Endothelial cell of umbilical vein (primary cell): ENCODE results near the gene SYCP2. TPM values are rescaled to one million over a fixed set of nuclear protein-coding genes. Genes with fewer than 3 reads are reported as not detected.

Experiments used
- BruUV-seq: library from RNA; stranded (reverse); fragments of 400-500 nt; replicated peaks from 2 replicates; lab custom pipeline; 2021; lab: Mats Ljungman, UMichigan
- CTCF ChIA-PET: fragments of 300-600, 350-600 bp; sonication (Branson Sonifier 250); formaldehyde crosslinking; loops from one replicate; lab custom pipeline; 2021; ENCODE audit warnings: antibody characterized with exemption, inconsistent platforms; lab: Charles Lee
- POLR2A ChIA-PET: fragments of 300-600, 350-600 bp; sonication (Branson Sonifier 250); formaldehyde crosslinking; loops from one replicate; lab custom pipeline; 2021; ENCODE audit warnings: antibody characterized with exemption, inconsistent platforms; lab: Charles Lee
- DNase-seq: peaks from one replicate; pipeline ENCODE4 v3.0.0-alpha.2; 2011; ENCODE audit warnings: low read depth, low spot score
- FAIRE-seq: peaks from 2 replicates; lab custom pipeline; 2011; peaks lifted over from hg19 to GRCh38; lab: Jason Lieb, UNC
- H2AFZ ChIP-seq: 2 replicates; pipeline ENCODE4 v1.6.0; 2012; ENCODE audit warnings: low read depth, low read length, control low read depth, inconsistent platforms
- H3K27ac ChIP-seq: 2 replicates; pipeline ENCODE4 v1.5.1; 2011; ENCODE audit warnings: low read depth, mild to moderate bottlenecking, control low read depth, low read length, moderate library complexity; ENCODE audit not compliant: insufficient read depth
- H3K27me3 ChIP-seq, 2 experiments: 2 replicates each; pipeline versions ENCODE4 v1.6.0 to v1.6.1; 2011; ENCODE audit warnings: low read length in 2 of 2, mixed read lengths in 1 of 2; ENCODE audit not compliant: control insufficient read depth in 2 of 2, insufficient read depth in 2 of 2
- H3K36me3 ChIP-seq, 2 experiments: 2 replicates in 1 of 2; 3 replicates in 1 of 2; pipeline ENCODE4 v1.5.1; 2011; ENCODE audit warnings: low read length in 2 of 2, mild to moderate bottlenecking in 1 of 2, moderate library complexity in 1 of 2; ENCODE audit not compliant: control insufficient read depth in 2 of 2, insufficient read depth in 2 of 2; ENCODE audit errors: extremely low read depth in 1 of 2
- H3K4me1 ChIP-seq: 3 replicates; pipeline ENCODE4 v1.5.1; 2011; ENCODE audit warnings: mild to moderate bottlenecking, low read length; ENCODE audit not compliant: control insufficient read depth, insufficient read depth; ENCODE audit errors: extremely low read depth
- H3K4me2 ChIP-seq: 2 replicates; pipeline ENCODE4 v1.6.1; 2011; ENCODE audit warnings: low read length, control low read depth, mixed read lengths; ENCODE audit not compliant: insufficient read depth
- H3K4me3 ChIP-seq, 3 experiments: fragments of 200-600 bp in 1 of 3; sonication (generic), shearing (Covaris generic) in 1 of 3; replicated peaks in 1 of 3; 2 replicates each; pipeline ENCODE4 v1.5.1; 2011 to 2016; ENCODE audit warnings: control low read depth in 3 of 3, low read length in 3 of 3, mild to moderate bottlenecking in 2 of 3, inconsistent platforms in 1 of 3, low read depth in 1 of 3, moderate library complexity in 1 of 3; ENCODE audit not compliant: insufficient read depth in 1 of 3
- H3K79me2 ChIP-seq: 2 replicates; pipeline ENCODE4 v1.6.0; 2012; ENCODE audit warnings: low read length, inconsistent platforms; ENCODE audit not compliant: control insufficient read depth, insufficient read depth
- H3K9ac ChIP-seq: replicated peaks from 2 replicates; pipeline ENCODE3; 2011; ENCODE audit warnings: low read length, control low read depth; ENCODE audit not compliant: insufficient read depth; ENCODE audit errors: extremely low read depth
- H3K9me1 ChIP-seq: replicated peaks from 3 replicates; pipeline ENCODE4 v1.6.0; 2011; ENCODE audit warnings: mild to moderate bottlenecking, low read length; ENCODE audit not compliant: control insufficient read depth, insufficient read depth; ENCODE audit errors: extremely low read depth
- H3K9me3 ChIP-seq: replicated peaks from 2 replicates; pipeline ENCODE4 v1.5.1; 2012; ENCODE audit warnings: low read length, inconsistent platforms; ENCODE audit not compliant: control insufficient read depth, insufficient read depth
- H4K20me1 ChIP-seq: replicated peaks from 2 replicates; pipeline ENCODE3; 2011; ENCODE audit warnings: mild to moderate bottlenecking, low read length; ENCODE audit not compliant: control insufficient read depth, insufficient read depth; ENCODE audit errors: extremely low read depth
- CTCF ChIP-seq, 2 donors: IDR thresholded peaks; 1 replicate in 1 of 2; 2 replicates in 1 of 2; pipeline ENCODE4 v1.5.1; 2011; ENCODE audit warnings: low read length in 2 of 2, mild to moderate bottlenecking in 2 of 2, moderate library complexity in 2 of 2, control low read depth in 1 of 2, inconsistent platforms in 1 of 2, low read depth in 1 of 2; ENCODE audit not compliant: insufficient read depth in 1 of 2; ENCODE audit errors: extremely low read depth in 1 of 2
- EZH2 ChIP-seq: IDR thresholded peaks from 2 replicates; pipeline ENCODE4 v1.6.1; 2012; ENCODE audit warnings: borderline replicate concordance, low read depth, mild to moderate bottlenecking, moderate library complexity, low read length, inconsistent platforms; ENCODE audit not compliant: severe bottlenecking
- FOS ChIP-seq: IDR thresholded peaks from 2 replicates; pipeline ENCODE4 v1.6.1; 2011; ENCODE audit warnings: mild to moderate bottlenecking, low read length, moderate library complexity, borderline replicate concordance; ENCODE audit not compliant: insufficient read depth
- GATA2 ChIP-seq: IDR thresholded peaks from 2 replicates; pipeline ENCODE4 v1.7.0; 2011; ENCODE audit warnings: low read depth, mild to moderate bottlenecking, moderate library complexity, mixed read lengths, low read length; ENCODE audit not compliant: insufficient read length, insufficient read depth
- JUN ChIP-seq: IDR thresholded peaks from 2 replicates; pipeline ENCODE4 v1.6.1; 2011; ENCODE audit warnings: borderline replicate concordance, low read depth; ENCODE audit not compliant: insufficient read length, insufficient read depth
- MAX ChIP-seq: IDR thresholded peaks from 2 replicates; pipeline ENCODE4 v1.6.1; 2011; ENCODE audit not compliant: insufficient read depth, insufficient read length
- MYC ChIP-seq: IDR thresholded peaks from one replicate; pipeline ENCODE4 v1.6.1; 2011; ENCODE audit warnings: mild to moderate bottlenecking, low read depth, low read length
- POLR2A ChIP-seq: IDR thresholded peaks from 2 replicates; pipeline ENCODE4 v1.6.1; 2012; ENCODE audit warnings: low read depth, mild to moderate bottlenecking, control low read depth, low read length
- POLR2AphosphoS5 ChIP-seq: IDR thresholded peaks from 2 replicates; pipeline ENCODE4 v1.6.1; 2012; ENCODE audit warnings: low read depth, mild to moderate bottlenecking, control low read depth, low read length, moderate library complexity; ENCODE audit not compliant: insufficient read depth
- dilution Hi-C: fragments of 300-500 bp; cut with MboI; formaldehyde crosslinking; loops from one replicate; pipeline ENCODE4 v1.15.0; 2019; ENCODE audit warnings: low sequenced_read_pairs; ENCODE audit not compliant: extremely low pct_ligation_motif_present
- intact Hi-C: fragments of 100-400 bp; cut with micrococcal nuclease; formaldehyde crosslinking; loops from one replicate; pipeline ENCODE4 v1.10.0; 2022
- polyA plus RNA-seq, 4 experiments: library from polyadenylated mRNA; depleted of rRNA in 3 of 4; stranded (reverse) in 3 of 4; unstranded in 1 of 4; fragments of >200 nt; gene quantifications; 2 replicates each; pipeline versions ENCODE4 v1.2.1 to v1.2.3, GENCODE V29; 2011 to 2012; ENCODE audit warnings: missing spikeins in 1 of 4
- total RNA-seq: library from RNA; stranded (reverse); gene quantifications from 2 replicates; pipeline ENCODE4 v1.2.3, GENCODE V29; 2021

The SYCP2 gene
- total and polyA plus RNA-seq, 2 donors (not counting 3 experiments of a cell fraction or from before 2014, with no cell fraction given): 0.07 to 0.35 TPM

- no peaks in the 10 kb centered on the region for H3K4me1 ChIP-seq
- no peaks in the 10 kb centered on the region for H3K9me3 ChIP-seq
- no peak overlapping the region for H3K27ac ChIP-seq
- no peak overlapping the region for H3K4me2 ChIP-seq
- no peak overlapping the region for H2AFZ ChIP-seq
- dilution Hi-C loops (no loop called here), intact Hi-C loops (no loop called here)
- H3K79me2 ChIP-seq: no peaks in the 10 kb centered on the region
- no peak for DNase-seq
- ChIA-PET POLR2A (no interaction called here), CTCF (no interaction called here)
- no peaks in the 10 kb centered on the region for H3K27me3 ChIP-seq
- H3K9me1 ChIP-seq: no peaks in the 10 kb centered on the region
- H4K20me1 ChIP-seq: no peaks in the 10 kb centered on the region
- H3K36me3 ChIP-seq: no peaks in the 10 kb centered on the region
- no peak overlapping the region for H3K4me3 ChIP-seq
- no TSS peak for BruUV-seq
- no peak overlapping the region for H3K9ac ChIP-seq
- TF ChIP-seq POLR2A (no peak), MAX (no peak), EZH2 (no peak), POLR2AphosphoS5 (no peak), FOS (no peak), MYC (no peak), CTCF (IDR thresholded peaks at IDR 0.05; ENCODE audit: extremely low read depth in 1 of 2, insufficient read depth in 1 of 2, low read depth in 1 of 2, low read length in 2 of 2) (no peak), JUN (no peak), GATA2 (no peak)
- no peak for FAIRE-seq
Observed at GRCh38 chr20:59895908-59896307, 37.5 kb downstream of the SYCP2 start.
